PC-3 (cell line): ENCODE measurements around the gene RNF113A. TPM values are rescaled to one million over a fixed set of nuclear protein-coding genes. Genes with fewer than 3 reads are reported as not detected.

Experiments used
- ATAC-seq: fragments of 200-7000 bp; cut with Tn5 transposase; 2 replicates; pipeline ENCODE4 v1.9.1; 2020; ENCODE audit warnings: mild to moderate bottlenecking, moderate library complexity
- BruUV-seq: library from RNA; stranded (reverse); fragments of 400-500 nt; replicated peaks from 2 replicates; lab custom pipeline; 2021; lab: Mats Ljungman, UMichigan
- CTCF ChIA-PET: fragments of 300-600 bp; sonication (Branson Sonifier 250); formaldehyde crosslinking; loops from one replicate; lab custom pipeline; 2022; ENCODE audit warnings: antibody characterized with exemption; lab: Charles Lee
- POLR2A ChIA-PET: fragments of 300-600 bp; sonication (Branson Sonifier 250); formaldehyde crosslinking; loops from one replicate; lab custom pipeline; 2022; ENCODE audit warnings: antibody characterized with exemption; ENCODE audit not compliant: unreplicated experiment; lab: Charles Lee
- DNase-seq: peaks from one replicate; pipeline ENCODE4 v3.0.0-alpha.2; 2015
- H2AFZ ChIP-seq: fragments of 300-600 bp; sonication (generic); 2 replicates; pipeline ENCODE4 v1.6.0; 2016; ENCODE audit warnings: antibody characterized with exemption, low read length
- H3F3A ChIP-seq: fragments of 300-600 bp; sonication (generic); one replicate; pipeline ENCODE4 v1.6.0; 2017; ENCODE audit warnings: antibody characterized with exemption, low read length, control low read depth, mild to moderate bottlenecking; ENCODE audit not compliant: unreplicated experiment
- H3K27ac ChIP-seq: fragments of 300-600 bp; sonication (generic); 2 replicates; pipeline ENCODE4 v1.5.1; 2016; ENCODE audit warnings: mild to moderate bottlenecking, low read length
- H3K27me3 ChIP-seq: fragments of 300-600 bp; sonication (generic); 2 replicates; pipeline ENCODE4 v1.6.1; 2016; ENCODE audit warnings: low read length, mixed read lengths
- H3K36me3 ChIP-seq: fragments of 300-600 bp; sonication (generic); 2 replicates; pipeline ENCODE4 v1.6.1; 2016; ENCODE audit warnings: low read depth, mixed run types, low read length, mixed read lengths
- H3K4me1 ChIP-seq: fragments of 300-600 bp; sonication (generic); 2 replicates; pipeline ENCODE4 v1.5.1; 2016; ENCODE audit warnings: low read length; ENCODE audit not compliant: insufficient read depth
- H3K4me2 ChIP-seq: fragments of 300-600 bp; sonication (generic); 2 replicates; pipeline ENCODE4 v1.6.0; 2016; ENCODE audit warnings: low read length
- H3K4me3 ChIP-seq: fragments of 300-600 bp; sonication (generic); 2 replicates; pipeline ENCODE4 v1.5.1; 2016; ENCODE audit warnings: mild to moderate bottlenecking, low read length, mixed read lengths
- H3K79me2 ChIP-seq: fragments of 300-600 bp; sonication (generic); 2 replicates; pipeline ENCODE4 v1.6.1; 2017; ENCODE audit warnings: low read length, mixed read lengths
- H3K9ac ChIP-seq: fragments of 300-600 bp; sonication (generic); 2 replicates; pipeline ENCODE4 v1.6.0; 2016; ENCODE audit warnings: mild to moderate bottlenecking, low read length
- H3K9me2 ChIP-seq: fragments of 300-600 bp; sonication (generic); replicated peaks from 2 replicates; pipeline ENCODE4 v1.6.1; 2016; ENCODE audit warnings: mixed run types, low read length, mixed read lengths
- H3K9me3 ChIP-seq: fragments of 300-600 bp; sonication (generic); 2 replicates; pipeline ENCODE4 v1.6.1; 2016; ENCODE audit warnings: low read length, mixed read lengths
- H4K20me1 ChIP-seq: fragments of 300-600 bp; sonication (generic); 2 replicates; pipeline ENCODE4 v1.6.1; 2016; ENCODE audit warnings: low read length, mixed read lengths
- CTCF ChIP-seq: fragments of 300-600 bp; sonication (generic); conservative IDR thresholded peaks from 2 replicates; pipeline ENCODE4 v1.5.1; 2017; ENCODE audit warnings: antibody characterized with exemption, low read depth, mild to moderate bottlenecking, low read length
- EZH2 ChIP-seq: fragments of 300-600 bp; sonication (generic); IDR thresholded peaks from one replicate; pipeline ENCODE4 v1.6.1; 2017; ENCODE audit warnings: antibody characterized with exemption, mild to moderate bottlenecking, low read length; ENCODE audit not compliant: unreplicated experiment
- EZH2phosphoT487 ChIP-seq: fragments of 300-600 bp; sonication (generic); IDR thresholded peaks from 2 replicates; pipeline ENCODE4 v1.6.1; 2018; ENCODE audit warnings: mild to moderate bottlenecking, antibody characterized with exemption, low read length, borderline replicate concordance
- intact Hi-C: fragments of 100-400 bp; cut with micrococcal nuclease; formaldehyde crosslinking; loops from 2 replicates; pipeline ENCODE4 v1.9.0; 2023
- total RNA-seq: library from RNA; depleted of rRNA; stranded (reverse); fragments of >200 nt; gene quantifications from 2 replicates; pipeline ENCODE4 v1.2.3, GENCODE V29; 2014

Gene RNF113A
- total RNA-seq, 1 experiment from 2014 or later, result 13.8 TPM

GRCh38 chrX:119887721-119888425, 16.3 kb upstream of the RNF113A start:
- CTCF ChIA-PET, result interaction anchor here (0.7 to 1.3 kb wide), 2 partner anchors 8 to 410 kb away, joined by 4 read pairs; partner anchors contain the start of gene AKAP14
- ATAC-seq (peak; percentile 99), DNase-seq (peak; percentile 81)
- no peaks in the 10 kb centered on the region for H3K36me3 ChIP-seq
- peak overlapping the region; percentile 100 for H2AFZ ChIP-seq
- peak overlapping the region; percentile 95 for H3K4me2 ChIP-seq
- 0 out of 2 replicates have a peak, but pooled peaks cover 2% of the 10 kb centered on the region for H3K4me1 ChIP-seq
- H3K4me3 ChIP-seq, result peak overlapping the region; percentile 76
- H3F3A ChIP-seq, result no peaks in the 10 kb centered on the region
- H4K20me1 ChIP-seq, result no peaks in the 10 kb centered on the region
- no peaks in the 10 kb centered on the region for H3K27me3 ChIP-seq
- no TSS peak for BruUV-seq
- no peaks in the 10 kb centered on the region for H3K9me2 ChIP-seq
- no peaks in the 10 kb centered on the region for H3K9me3 ChIP-seq
- TF ChIP-seq CTCF (peak; percentile 69), EZH2 (no peak)
- intact Hi-C loops, result no loop called here
- peak overlapping the region; percentile 64 for H3K9ac ChIP-seq
- POLR2A ChIA-PET, result interaction anchor here (1.0 kb wide), 1 partner anchor 35 kb away, joined by 3 read pairs; the partner anchor contains the start of gene UPF3B
- H3K79me2 ChIP-seq, result no peaks in the 10 kb centered on the region
- H3K27ac ChIP-seq, result no peak overlapping the region

- Histone ChIP-seq H3K36me3 (no peaks in the 10 kb centered on the region), H3K9me2 (no peaks in the 10 kb centered on the region), H3K27ac (no peak overlapping the region), H3K4me2 (no peak overlapping the region), H3K27me3 (no peaks in the 10 kb centered on the region), H3K9me3 (no peaks in the 10 kb centered on the region), H3K4me3 (no peak overlapping the region), H3K79me2 (no peaks in the 10 kb centered on the region), H3F3A (no peaks in the 10 kb centered on the region), H3K4me1 (0 out of 2 replicates have a peak, but pooled peaks cover 2% of the 10 kb centered on the region), H4K20me1 (no peaks in the 10 kb centered on the region), H3K9ac (no peak overlapping the region), H2AFZ (no peak overlapping the region)
- TF ChIP-seq CTCF (no peak), EZH2phosphoT487 (no peak), EZH2 (no peak)
- ChIA-PET POLR2A (no interaction called here), CTCF (no interaction called here)
- ATAC-seq (no peak), DNase-seq (peak; percentile 31)
- no TSS peak for BruUV-seq
- intact Hi-C loops, result no loop called here
These were observed 14.3 kb upstream of the RNF113A start for GRCh38 chrX:119885554-119886428.
